ENCODE measurements around the gene BCAS3.

BCAS3 gene

GRCh38 chr17:61291451-61292285, 614.0 kb downstream of the BCAS3 start:
- Histone ChIP-seq H3K9me3 (ENCODE audit: control insufficient read depth, low read length) (no peaks in the 10 kb centered on the region), H3K36me3 (ENCODE audit: control insufficient read depth, insufficient read depth, low read length) (no peaks in the 10 kb centered on the region), H3K27ac (no peak overlapping the region), H3K4me2 (ENCODE audit: low read length) (no peak overlapping the region), H3K4me1 (no peaks in the 10 kb centered on the region), H3K9ac (no peak overlapping the region), H3K4me3 (ENCODE audit: low read depth, low read length) (no peak overlapping the region), H3K79me2 (no peaks in the 10 kb centered on the region), H3K27me3 (ENCODE audit: control insufficient read depth, insufficient read depth, low read length) (no peaks in the 10 kb centered on the region), H2AFZ (no peak overlapping the region)
- TF ChIP-seq, protein P1, sequence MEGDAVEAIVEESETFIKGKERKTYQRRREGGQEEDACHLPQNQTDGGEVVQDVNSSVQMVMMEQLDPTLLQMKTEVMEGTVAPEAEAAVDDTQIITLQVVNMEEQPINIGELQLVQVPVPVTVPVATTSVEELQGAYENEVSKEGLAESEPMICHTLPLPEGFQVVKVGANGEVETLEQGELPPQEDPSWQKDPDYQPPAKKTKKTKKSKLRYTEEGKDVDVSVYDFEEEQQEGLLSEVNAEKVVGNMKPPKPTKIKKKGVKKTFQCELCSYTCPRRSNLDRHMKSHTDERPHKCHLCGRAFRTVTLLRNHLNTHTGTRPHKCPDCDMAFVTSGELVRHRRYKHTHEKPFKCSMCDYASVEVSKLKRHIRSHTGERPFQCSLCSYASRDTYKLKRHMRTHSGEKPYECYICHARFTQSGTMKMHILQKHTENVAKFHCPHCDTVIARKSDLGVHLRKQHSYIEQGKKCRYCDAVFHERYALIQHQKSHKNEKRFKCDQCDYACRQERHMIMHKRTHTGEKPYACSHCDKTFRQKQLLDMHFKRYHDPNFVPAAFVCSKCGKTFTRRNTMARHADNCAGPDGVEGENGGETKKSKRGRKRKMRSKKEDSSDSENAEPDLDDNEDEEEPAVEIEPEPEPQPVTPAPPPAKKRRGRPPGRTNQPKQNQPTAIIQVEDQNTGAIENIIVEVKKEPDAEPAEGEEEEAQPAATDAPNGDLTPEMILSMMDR (IDR thresholded peaks at IDR 0.05): no peak

- TF ChIP-seq, protein P1 (IDR thresholded peaks at IDR 0.05): no peak
- Histone ChIP-seq H3K9ac (no peak overlapping the region), H3K4me2 (ENCODE audit: low read length) (no peak overlapping the region), H3K36me3 (ENCODE audit: control insufficient read depth, insufficient read depth, low read length) (no peaks in the 10 kb centered on the region), H3K9me3 (ENCODE audit: control insufficient read depth, low read length) (no peaks in the 10 kb centered on the region), H2AFZ (no peak overlapping the region), H3K4me3 (ENCODE audit: low read depth, low read length) (no peak overlapping the region), H3K79me2 (no peaks in the 10 kb centered on the region), H3K27me3 (ENCODE audit: control insufficient read depth, insufficient read depth, low read length) (no peaks in the 10 kb centered on the region), H3K27ac (no peak overlapping the region), H3K4me1 (no peaks in the 10 kb centered on the region)
These were observed 616.6 kb downstream of the BCAS3 start for GRCh38 chr17:61294286-61294685.

GRCh38 chr17:61294777-61295176, 617.1 kb downstream of the BCAS3 start:
- H3K27ac ChIP-seq: no peak overlapping the region

DNA sequence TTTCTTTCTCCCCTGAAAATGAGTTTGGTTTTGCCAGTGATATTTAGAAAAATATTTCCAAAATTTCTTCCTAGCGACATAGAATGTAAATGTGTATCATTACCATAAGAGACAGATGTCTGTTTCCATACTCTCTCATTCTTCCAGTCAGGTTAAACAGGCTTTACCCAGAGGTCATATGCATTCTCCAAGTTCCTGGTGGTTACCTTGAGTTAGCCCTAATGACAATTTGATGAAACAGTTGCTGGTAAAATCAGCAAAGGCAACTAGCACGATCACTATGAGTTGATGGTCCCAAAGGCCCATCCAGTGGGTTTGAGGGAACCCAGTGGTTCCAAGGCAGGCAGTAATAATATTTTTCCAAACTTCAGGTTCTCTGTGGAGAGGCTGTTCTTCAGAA, 618.4 kb downstream of the BCAS3 start:
- TF ChIP-seq, protein P1 (IDR thresholded peaks at IDR 0.05): no peak
- Histone ChIP-seq H3K4me3 (ENCODE audit: low read depth, low read length) (no peak overlapping the region), H3K4me1 (no peaks in the 10 kb centered on the region), H3K79me2 (no peaks in the 10 kb centered on the region), H3K27me3 (ENCODE audit: control insufficient read depth, insufficient read depth, low read length) (no peaks in the 10 kb centered on the region), H3K36me3 (ENCODE audit: control insufficient read depth, insufficient read depth, low read length) (no peaks in the 10 kb centered on the region), H2AFZ (no peak overlapping the region), H3K9ac (no peak overlapping the region), H3K4me2 (ENCODE audit: low read length) (no peak overlapping the region), H3K9me3 (ENCODE audit: control insufficient read depth, low read length) (no peaks in the 10 kb centered on the region), H3K27ac (no peak overlapping the region)

More at GRCh38 chr17:61294777-61295176, 617.1 kb downstream of the BCAS3 start:
- Histone ChIP-seq H3K4me2 (ENCODE audit: low read length) (no peak overlapping the region), H3K36me3 (ENCODE audit: control insufficient read depth, insufficient read depth, low read length) (no peaks in the 10 kb centered on the region), H2AFZ (no peak overlapping the region), H3K9ac (no peak overlapping the region), H3K4me1 (no peaks in the 10 kb centered on the region), H3K4me3 (ENCODE audit: low read depth, low read length) (no peak overlapping the region), H3K9me3 (ENCODE audit: control insufficient read depth, low read length) (no peaks in the 10 kb centered on the region), H3K79me2 (no peaks in the 10 kb centered on the region), H3K27me3 (ENCODE audit: control insufficient read depth, insufficient read depth, low read length) (no peaks in the 10 kb centered on the region)
- TF ChIP-seq, protein P1 (IDR thresholded peaks at IDR 0.05): no peak
